HG02571 (cell line): Measurements from ENCODE around the gene FADS6.

Experiments
- ATAC-seq: cut with Tn5 transposase; IDR thresholded peaks from one replicate; pipeline ENCODE4 v1.9.1; 2021; ENCODE audit warnings: mild to moderate bottlenecking, moderate library complexity; ENCODE audit not compliant: unreplicated experiment

The FADS6 gene

GRCh38 chr17:74856112-74856511 is 37.3 kb downstream of the FADS6 start:
- ATAC-seq = no peak

- ATAC-seq = no peak
These were observed 38.1 kb downstream of the FADS6 start for GRCh38 chr17:74855323-74855722.

- no peak for ATAC-seq
These were observed 38.6 kb downstream of the FADS6 start for GRCh38 chr17:74854792-74855191.

- ATAC-seq = no peak
These were observed 39.8 kb downstream of the FADS6 start for GRCh38 chr17:74853669-74854068.

GRCh38 chr17:74853048-74853397 is 40.4 kb downstream of the FADS6 start:
- ATAC-seq = no peak

- ATAC-seq = no peak
These were observed 41.0 kb downstream of the FADS6 start for GRCh38 chr17:74852237-74853047.

GRCh38 chr17:74851612-74852236 is 41.7 kb downstream of the FADS6 start:
- ATAC-seq = no peak

- ATAC-seq = no peak
These were observed 42.5 kb downstream of the FADS6 start for GRCh38 chr17:74850914-74851313.

GRCh38 chr17:74850310-74850709 is 43.1 kb downstream of the FADS6 start:
- ATAC-seq = no peak

GRCh38 chr17:74848656-74849399 is 44.6 kb downstream of the FADS6 start:
- no peak for ATAC-seq

- ATAC-seq = no peak
These were observed 46.8 kb downstream of the FADS6 start for GRCh38 chr17:74846621-74847020.

- ATAC-seq = no peak
These were observed 50.1 kb downstream of the FADS6 start for GRCh38 chr17:74843352-74843627.

- ATAC-seq = no peak
These were observed 50.7 kb downstream of the FADS6 start for GRCh38 chr17:74842599-74843351.

GRCh38 chr17:74842146-74842598 is 51.3 kb downstream of the FADS6 start:
- ATAC-seq = no peak

GRCh38 chr17:74840989-74841666 is 52.3 kb downstream of the FADS6 start:
- ATAC-seq = no peak

GRCh38 chr17:74839990-74840852 is 53.2 kb downstream of the FADS6 start:
- ATAC-seq = no peak

- no peak for ATAC-seq
These were observed 55.2 kb downstream of the FADS6 start for GRCh38 chr17:74838274-74838673.

GRCh38 chr17:74836691-74837467 is 56.6 kb downstream of the FADS6 start:
- no peak for ATAC-seq

GRCh38 chr17:74836191-74836590 is 57.2 kb downstream of the FADS6 start:
- ATAC-seq = no peak
